Motor neuron (in vitro differentiated cells): Measurements from ENCODE around the gene KLHL17. TPM values are rescaled to one million over a fixed set of nuclear protein-coding genes. Genes with fewer than 3 reads are reported as not detected.

ENCODE experiments used
- ATAC-seq, 8 experiments: fragments of 200-7000 bp; cut with Tn5 transposase; replicated peaks in 6 of 8; 2 replicates each; pipeline ENCODE4 v1.8.0; 2021; ENCODE audit warnings: mild to moderate bottlenecking in 8 of 8, moderate library complexity in 8 of 8
- H3K27ac ChIP-seq, 2 donors: fragments of 250-450 bp; sonication (Bioruptor Pico); 2 replicates each; pipeline ENCODE4 v1.9.0; 2021; ENCODE audit warnings: antibody characterized with exemption in 2 of 2, mild to moderate bottlenecking in 2 of 2, moderate library complexity in 1 of 2
- H3K4me1 ChIP-seq, 2 donors: fragments of 250-450 bp; sonication (Bioruptor Pico); replicated peaks in 1 of 2; 2 replicates each; pipeline ENCODE4 v1.6.1; 2021; ENCODE audit warnings: antibody characterized with exemption in 2 of 2, mild to moderate bottlenecking in 2 of 2, moderate library complexity in 1 of 2
- H3K4me3 ChIP-seq, 5 donors: fragments of 250-450 bp; sonication (Bioruptor Pico); 2 replicates each; pipeline ENCODE4 v1.9.0; 2021; ENCODE audit warnings: antibody characterized with exemption in 5 of 5, mild to moderate bottlenecking in 5 of 5, moderate library complexity in 4 of 5
- WGBS, 10 experiments: fragments of 450-650 bp; shearing (Covaris generic); methylation state at CpG; one replicate each; pipeline ENCODE4 v1.0.0; 2022; 5-methylcytosine and 5-hydroxymethylcytosine counted together
- in situ Hi-C, 9 experiments: fragments of 400-800 bp; cut with MboI; loops; one replicate each; pipeline ENCODE4 v1.15.0; 2021; ENCODE audit warnings: low sequenced_read_pairs in 9 of 9, low pct_unique_long_range_greater_than_20kb in 2 of 9; ENCODE audit not compliant: unreplicated experiment in 9 of 9
- total RNA-seq, 8 experiments: library from RNA; unstranded; fragments of 300-600 nt; gene quantifications; 2 replicates each; pipeline versions ENCODE4 v1.2.3 to v1.2.4, GENCODE V29; 2022

The KLHL17 gene
- total RNA-seq, 8 experiments from 2014 or later: 4.1 to 24.6 (median 7.3) TPM

DNA sequence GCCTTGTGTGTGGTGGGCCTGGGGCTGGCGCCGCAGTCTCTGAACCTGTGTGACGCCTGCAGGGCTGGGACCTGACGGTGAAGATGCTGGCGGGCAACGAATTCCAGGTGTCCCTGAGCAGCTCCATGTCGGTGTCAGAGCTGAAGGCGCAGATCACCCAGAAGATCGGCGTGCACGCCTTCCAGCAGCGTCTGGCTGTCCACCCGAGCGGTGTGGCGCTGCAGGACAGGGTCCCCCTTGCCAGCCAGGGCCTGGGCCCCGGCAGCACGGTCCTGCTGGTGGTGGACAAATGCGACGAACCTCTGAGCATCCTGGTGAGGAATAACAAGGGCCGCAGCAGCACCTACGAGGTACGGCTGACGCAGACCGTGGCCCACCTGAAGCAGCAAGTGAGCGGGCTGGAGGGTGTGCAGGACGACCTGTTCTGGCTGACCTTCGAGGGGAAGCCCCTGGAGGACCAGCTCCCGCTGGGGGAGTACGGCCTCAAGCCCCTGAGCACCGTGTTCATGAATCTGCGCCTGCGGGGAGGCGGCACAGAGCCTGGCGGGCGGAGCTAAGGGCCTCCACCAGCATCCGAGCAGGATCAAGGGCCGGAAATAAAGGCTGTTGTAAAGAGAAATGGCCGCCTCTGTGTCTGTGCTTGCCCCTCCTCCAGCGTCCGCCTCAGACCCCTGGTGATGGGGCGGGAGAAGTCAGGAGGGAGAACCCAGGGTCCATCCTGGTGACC lies 53.7 kb downstream of the KLHL17 start:
- peak in 6 of 8 experiments; percentile 2 to 23 (median 17) for ATAC-seq
- in situ Hi-C loops: loop anchor here in 2 of 9 experiments (25.0 kb wide), 1 partner anchor 248 kb away; the partner anchor contains the start of gene UBE2J2 (in 2 of the 2)
- Histone ChIP-seq H3K4me1 (peaks cover 18 to 25% of the 10 kb centered on the region in 2 donors), H3K4me3 (peak overlapping the region in 3 of 5 donors; percentile 29 to 34 (median 32)), H3K27ac (no peak overlapping the region)
- 20 to 80% (median 50%) methylated on average over 1 to 15 of the region's 41 CpGs; no CpG with 5 or more reads in 3 of the 10 experiments for WGBS, 10 experiments

DNA sequence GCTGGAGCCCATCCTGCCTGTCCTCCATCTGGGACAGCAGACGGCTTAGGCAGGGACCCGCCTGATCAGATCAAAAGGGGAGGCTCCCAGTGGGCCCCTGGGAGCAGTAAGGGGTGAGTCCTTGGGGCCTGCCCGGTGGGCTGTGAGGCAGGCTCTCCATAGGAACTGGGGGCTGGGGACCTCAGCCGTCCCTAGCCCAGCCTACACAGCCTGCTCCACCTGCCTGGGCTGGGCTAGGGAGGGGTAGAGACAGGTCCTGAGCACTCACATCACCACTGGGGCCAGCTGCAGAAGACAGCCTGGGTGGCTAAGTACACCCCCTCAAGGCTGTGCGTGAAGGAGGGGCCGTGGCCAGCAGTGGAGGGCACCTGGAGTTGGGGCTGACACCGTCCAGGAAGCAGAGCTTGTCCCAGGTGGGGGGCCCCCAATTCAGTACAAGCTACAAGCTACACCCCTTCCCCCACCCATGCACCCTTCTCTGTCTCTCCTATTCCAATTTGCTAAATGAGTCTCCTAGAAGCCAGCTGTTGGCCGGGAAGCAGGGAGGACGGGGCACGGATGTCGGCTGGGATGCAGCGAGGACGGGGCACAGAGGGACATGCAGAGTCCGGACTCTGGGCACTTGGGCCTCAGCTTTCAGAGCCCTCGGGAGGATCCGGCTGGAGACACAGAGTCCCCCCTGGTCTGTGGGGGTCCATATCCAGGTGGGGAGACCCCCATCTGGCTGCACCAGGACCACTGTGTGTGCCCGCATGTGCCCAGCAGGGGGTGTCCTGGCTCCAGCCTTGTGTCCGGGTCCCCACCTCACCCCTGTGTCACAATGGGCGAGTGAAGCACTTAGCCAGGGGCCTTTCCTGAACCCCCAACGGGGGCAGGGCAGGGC lies 54.7 kb downstream of the KLHL17 start:
- ATAC-seq: peak in 1 of 8 experiments; percentile 0
- Histone ChIP-seq H3K4me3 (no peak overlapping the region), H3K27ac (no peak overlapping the region), H3K4me1 (peaks cover 18 to 26% of the 10 kb centered on the region in 2 donors)
- 60 to 90% (median 77%) methylated on average over 2 to 11 of the region's 20 CpGs; no CpG with 5 or more reads in 4 of the 10 experiments for WGBS, 10 experiments
- in situ Hi-C loops: loop anchor here in 2 of 9 experiments (25.0 kb wide), 1 partner anchor 247 kb away; the partner anchor contains the start of gene UBE2J2 (in 2 of the 2)

Other genes starting within 250 kb of the KLHL17 start
- gene SAMD11, start 36.7 kb upstream of the KLHL17 start, total RNA-seq: 10 to 100 TPM in 3 of 8 experiments, 1 to 10 TPM in 4, under 1 TPM in 1; 0.29 to 30.4 (median 3.2) TPM
- 100 to 1,000 TPM in 2 of 8 experiments, 10 to 100 TPM in 6; 41.5 to 126 (median 85.5) TPM for gene NOC2L, start 1.3 kb upstream of the KLHL17 start, total RNA-seq
- under 1 TPM in 3 of 8 experiments, not detected in 5; 0.15 to 0.31 (median 0.24) TPM for gene PLEKHN1, start 5.9 kb downstream of the KLHL17 start, total RNA-seq
- 1 to 10 TPM in 1 of 8 experiments, under 1 TPM in 6, not detected in 1; 0.05 to 1.7 (median 0.20) TPM for gene PERM1, start 21.5 kb downstream of the KLHL17 start, total RNA-seq
- gene HES4, start 39.5 kb downstream of the KLHL17 start, total RNA-seq: 100 to 1,000 TPM in 1 of 8 experiments, 10 to 100 TPM in 4, 1 to 10 TPM in 2, under 1 TPM in 1; 0.45 to 100 (median 43.1) TPM
- 100 to 1,000 TPM in 2 of 8 experiments, 10 to 100 TPM in 6; 18.6 to 398 (median 26.2) TPM for gene ISG15, start 52.9 kb downstream of the KLHL17 start, total RNA-seq
- 100 to 1,000 TPM in 1 of 8 experiments, 10 to 100 TPM in 7; 27.0 to 120 (median 64.2) TPM for gene AGRN, start 59.5 kb downstream of the KLHL17 start, total RNA-seq
- gene RNF223, start 113.7 kb downstream of the KLHL17 start, total RNA-seq: under 1 TPM in 4 of 8 experiments, not detected in 4; 0.05 to 0.95 (median 0.13) TPM
- gene C1orf159, start 155.5 kb downstream of the KLHL17 start, total RNA-seq: 10 to 100 TPM in 3 of 8 experiments, 1 to 10 TPM in 5; 5.8 to 17.9 (median 9.7) TPM
- under 1 TPM in 2 of 8 experiments, not detected in 6; 0.43 to 0.59 TPM for gene TTLL10, start 213.3 kb downstream of the KLHL17 start, total RNA-seq
- under 1 TPM in 2 of 8 experiments, not detected in 6; 0.24 to 0.49 TPM for gene TNFRSF18, start 246.0 kb downstream of the KLHL17 start, total RNA-seq